Stimulated activated CD4-positive, alpha-beta T cell treated with anti-CD3 and anti-CD28 coated beads, Interleukin-4, amount 100 ng/mL, for 24 hours (primary cell): ENCODE results near the gene LGALS7B.
"Not testable (repeated sequence)": the region's sequence is repeated elsewhere in the genome, so short reads cannot be mapped to it uniquely, and the experiment has no call there.

Experiments used
- DNase-seq: peaks from one replicate; pipeline ENCODE4 v3.0.0-alpha.2; 2020

Gene LGALS7B

DNA sequence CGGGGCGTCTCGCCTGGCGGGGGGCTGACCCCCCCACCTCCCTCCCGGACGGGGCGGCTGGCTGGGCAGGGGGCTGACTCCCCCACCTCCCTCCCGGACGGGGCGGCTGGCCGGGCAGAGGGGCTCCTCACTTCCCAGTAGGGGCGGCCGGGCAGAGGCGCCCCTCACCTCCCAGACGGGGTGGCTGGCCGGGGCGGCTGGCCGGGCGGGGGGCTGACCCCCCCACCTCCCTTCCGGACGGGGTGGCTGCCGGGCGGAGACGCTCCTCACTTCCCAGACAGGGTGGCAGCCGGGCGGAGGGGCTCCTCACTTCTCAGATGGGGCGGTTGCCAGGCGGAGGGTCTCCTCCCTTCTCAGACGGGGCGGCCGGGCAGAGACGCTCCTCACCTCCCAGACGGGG is 8.8 kb downstream of the LGALS7B start:
- DNase-seq: not testable (repeated sequence)

DNA sequence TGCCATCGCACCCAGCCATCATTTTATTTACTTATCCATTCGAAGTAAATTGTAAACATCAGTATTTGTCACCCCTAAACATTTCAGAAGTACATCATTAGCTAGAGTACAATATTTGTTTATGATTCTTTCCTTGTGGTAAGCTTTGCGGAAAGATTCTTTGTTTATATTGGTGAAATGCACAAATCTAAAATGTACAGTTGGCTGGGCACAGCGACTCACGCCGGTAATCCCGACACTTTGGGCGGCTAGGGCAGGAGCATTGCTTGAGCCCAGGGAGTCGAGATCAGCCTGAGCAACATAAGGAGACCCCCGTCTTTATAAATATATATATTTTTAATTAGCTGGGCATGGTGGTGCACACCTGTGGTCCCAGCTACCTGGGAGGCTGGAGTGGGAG is 10.1 kb downstream of the LGALS7B start:
- no peak for DNase-seq

DNA sequence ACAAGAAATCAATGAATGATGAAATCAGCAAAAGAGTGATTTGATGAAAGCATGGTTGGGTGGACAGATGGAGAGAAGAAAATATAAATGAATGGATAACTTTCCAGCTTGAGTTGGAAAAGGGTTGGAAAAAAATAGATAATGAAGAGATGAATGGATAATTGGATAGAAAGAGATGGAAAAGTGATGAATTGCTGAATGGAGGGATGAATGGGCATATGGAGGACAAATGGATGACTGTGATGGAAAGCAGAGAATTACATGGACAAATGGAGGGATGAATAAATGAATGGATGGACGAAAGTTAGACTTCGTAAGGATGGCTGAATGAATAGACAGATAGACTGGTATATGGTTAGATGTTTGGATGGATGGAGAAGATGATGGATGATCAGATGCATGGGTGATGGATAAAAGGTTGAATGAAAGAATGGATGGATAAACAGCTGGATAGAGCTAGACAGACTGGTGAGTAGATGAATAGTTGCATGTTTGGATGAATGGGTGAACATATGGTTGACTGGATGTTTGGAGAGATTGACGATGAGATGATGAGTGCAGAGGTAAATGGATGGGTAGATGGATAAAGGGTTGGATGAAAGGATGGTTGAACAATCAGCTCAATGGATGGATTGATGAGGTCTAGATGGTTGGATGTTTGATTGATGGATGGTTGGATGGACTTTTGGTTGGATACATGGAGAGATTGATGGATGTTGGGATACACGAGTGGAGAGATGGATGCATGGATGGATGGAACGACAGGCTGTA is 11.8 kb downstream of the LGALS7B start:
- DNase-seq: no peak

DNA sequence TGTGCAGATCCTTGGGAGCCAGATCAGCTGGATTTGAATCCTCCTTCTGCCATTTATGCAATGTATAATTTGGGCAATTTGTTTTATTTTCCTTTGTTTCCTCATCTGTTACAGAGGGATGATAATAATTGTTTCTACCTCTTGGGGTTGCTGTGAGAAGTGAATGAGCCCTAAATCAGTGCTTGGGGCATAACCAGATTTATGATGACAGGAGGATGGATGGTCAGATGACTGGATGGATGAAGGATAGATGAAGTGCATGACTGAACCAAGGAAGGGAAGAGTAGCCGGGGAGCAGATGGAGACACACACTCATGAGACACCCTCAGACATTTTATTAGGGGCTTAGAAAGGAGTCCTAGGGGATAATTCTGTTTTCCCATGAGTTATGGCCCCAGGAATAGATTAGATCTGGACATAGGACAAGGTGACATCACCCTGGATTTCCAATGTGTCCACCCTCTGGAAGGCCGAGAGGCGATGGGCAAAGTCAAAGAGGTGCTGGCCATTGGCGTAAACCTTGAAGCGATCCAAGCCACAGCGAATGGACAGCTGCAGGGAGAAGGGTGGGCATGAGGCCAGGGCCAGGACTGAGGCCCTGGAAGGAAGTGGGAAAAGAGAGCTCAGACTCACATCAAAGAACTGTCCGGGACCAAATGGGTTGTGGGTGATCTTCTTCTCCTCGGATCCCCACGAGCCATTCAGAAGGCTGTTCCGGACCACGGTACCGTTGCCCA is 12.5 kb downstream of the LGALS7B start:
- no peak for DNase-seq

DNA sequence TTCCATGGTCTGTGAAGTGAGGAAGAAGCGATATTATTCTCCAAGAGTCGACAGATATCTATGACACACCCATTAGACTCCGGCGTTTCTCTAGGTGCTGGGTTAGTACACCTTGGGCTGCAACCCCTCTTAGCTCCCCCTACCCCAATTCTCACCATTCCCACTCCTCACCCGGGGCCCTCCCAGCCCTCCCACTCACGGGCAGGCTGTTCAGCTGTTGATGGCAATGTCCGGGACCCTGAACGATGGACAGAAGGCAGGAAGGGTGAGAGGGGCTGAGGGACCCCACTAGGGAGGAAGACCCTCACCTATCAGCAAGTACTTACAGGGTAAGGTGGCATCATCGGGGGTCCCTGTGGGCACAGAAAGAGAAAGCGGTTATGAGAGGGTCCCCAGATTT is 14.5 kb downstream of the LGALS7B start:
- DNase-seq: no peak

DNA sequence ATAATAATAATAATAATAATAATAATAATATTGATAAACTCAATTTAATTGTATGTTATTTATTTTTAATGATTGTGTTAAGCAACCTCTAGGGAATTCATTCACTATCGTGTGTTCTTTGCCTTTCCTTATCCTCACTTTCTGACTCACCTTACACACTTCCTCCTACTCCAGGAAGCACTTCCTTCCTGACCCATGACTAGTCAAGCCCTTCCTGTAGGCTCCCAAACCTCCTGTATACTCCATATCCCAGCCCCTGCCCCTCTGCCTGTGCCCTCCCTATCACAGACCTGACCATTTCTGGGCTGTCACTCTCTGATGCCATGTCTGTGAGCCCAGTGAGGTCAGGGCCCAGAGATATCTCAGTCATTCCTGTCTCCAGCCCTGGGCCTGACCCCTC is 16.2 kb downstream of the LGALS7B start:
- no peak for DNase-seq

DNA sequence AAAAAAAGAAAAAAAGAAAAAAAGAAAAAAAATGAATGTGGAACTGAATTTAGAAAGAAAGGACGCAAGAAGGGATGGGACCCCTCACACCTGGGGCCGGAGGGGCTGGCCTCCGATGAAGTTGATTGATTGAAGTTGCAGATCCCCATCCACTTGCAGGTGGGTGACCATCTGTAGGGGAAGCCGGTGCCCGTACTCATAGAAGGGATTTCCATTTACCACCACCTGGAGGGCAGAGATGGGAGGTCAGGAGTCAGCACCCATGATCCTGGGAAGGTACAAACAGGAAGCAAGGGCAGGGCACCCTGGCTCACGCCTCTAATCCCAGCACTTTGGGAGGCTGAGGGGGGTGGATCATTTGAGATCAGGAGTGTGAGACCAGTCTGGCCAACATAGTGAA is 17.4 kb downstream of the LGALS7B start:
- no peak for DNase-seq

DNA sequence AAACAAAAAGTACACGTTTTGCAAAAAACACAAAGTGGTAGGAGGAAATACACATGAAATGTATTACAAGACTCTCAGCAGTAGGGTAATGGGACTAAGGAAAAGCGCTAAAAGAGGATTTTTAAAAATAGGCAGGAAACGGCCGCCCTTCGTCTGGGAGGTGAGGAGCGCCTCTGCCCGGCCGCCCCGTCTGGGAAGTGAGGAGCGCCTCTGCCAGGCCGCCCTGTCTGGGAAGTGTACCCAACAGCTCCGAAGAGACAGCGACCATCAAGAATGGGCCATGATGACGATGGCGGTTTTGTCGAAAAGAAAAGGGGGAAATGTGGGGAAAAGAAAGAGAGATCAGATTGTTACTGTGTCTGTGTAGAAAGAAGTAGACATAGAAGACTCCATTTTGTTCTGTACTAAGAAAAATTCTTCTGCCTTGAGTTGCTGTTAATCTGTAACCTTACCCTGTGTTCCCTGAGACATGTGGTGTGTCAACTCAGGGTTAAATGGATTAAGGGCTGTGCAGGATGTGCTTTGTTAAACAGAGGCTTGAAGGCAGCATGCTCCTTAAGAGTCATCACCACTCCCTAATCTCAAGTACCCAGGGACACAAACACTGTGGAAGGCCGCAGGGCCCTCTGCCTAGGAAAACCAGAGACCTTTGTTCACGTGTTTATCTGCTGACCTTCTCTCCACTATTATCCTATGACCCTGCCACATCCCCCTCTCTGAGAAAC is 18.5 kb downstream of the LGALS7B start:
- DNase-seq: not testable (repeated sequence)

DNA sequence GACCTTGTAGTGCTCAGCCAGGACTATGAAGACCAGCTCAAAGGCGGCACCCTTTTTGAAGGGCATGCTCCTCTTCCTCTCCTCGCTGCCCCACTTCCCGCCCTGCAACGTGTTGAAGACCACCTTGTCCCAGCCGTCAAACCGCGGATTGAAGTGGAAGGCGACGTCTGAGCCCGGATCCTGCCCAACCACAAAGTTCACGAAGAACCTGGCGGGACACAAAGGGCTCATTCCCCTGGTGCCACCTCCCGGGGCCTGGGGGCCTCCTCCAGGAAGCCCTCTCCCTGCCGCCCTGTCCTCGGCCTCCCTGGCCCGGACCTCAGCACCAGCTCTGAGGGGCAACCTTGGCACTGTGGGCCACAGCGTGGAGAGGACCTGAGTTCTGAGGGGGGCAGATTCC is 19.7 kb downstream of the LGALS7B start:
- DNase-seq: no peak

DNA sequence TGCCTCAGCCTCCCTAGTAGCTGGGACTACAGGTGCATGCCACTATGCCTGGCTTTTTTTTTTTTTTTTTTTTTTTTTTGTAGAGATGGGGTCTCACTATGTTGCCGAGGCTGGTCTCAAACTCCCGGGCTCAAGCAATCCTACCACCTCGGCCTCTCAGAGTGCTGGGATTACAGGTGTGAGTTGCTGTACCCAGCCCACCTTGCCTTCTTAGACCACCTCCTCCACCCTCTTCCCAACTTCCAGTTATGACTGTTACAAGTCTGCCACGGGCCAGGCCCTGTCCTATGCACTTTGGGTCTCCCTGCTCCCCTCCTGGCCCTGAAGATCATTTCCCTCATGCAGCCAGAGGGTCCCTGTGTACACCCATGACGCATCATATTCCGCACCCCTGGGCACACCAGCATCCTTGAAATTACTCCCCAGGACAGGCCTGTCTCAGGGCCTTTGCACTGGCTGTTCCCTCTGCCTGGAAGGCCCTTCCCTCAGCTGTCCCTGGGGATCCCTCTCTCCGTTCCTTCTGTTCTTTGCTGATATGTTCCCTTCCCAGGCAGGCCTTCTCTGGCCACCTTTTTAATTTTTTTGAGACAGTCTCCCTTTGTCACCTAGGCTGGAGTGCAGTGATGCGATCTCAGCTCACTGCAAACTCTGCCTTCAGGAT is 20.7 kb downstream of the LGALS7B start:
- no peak for DNase-seq

DNA sequence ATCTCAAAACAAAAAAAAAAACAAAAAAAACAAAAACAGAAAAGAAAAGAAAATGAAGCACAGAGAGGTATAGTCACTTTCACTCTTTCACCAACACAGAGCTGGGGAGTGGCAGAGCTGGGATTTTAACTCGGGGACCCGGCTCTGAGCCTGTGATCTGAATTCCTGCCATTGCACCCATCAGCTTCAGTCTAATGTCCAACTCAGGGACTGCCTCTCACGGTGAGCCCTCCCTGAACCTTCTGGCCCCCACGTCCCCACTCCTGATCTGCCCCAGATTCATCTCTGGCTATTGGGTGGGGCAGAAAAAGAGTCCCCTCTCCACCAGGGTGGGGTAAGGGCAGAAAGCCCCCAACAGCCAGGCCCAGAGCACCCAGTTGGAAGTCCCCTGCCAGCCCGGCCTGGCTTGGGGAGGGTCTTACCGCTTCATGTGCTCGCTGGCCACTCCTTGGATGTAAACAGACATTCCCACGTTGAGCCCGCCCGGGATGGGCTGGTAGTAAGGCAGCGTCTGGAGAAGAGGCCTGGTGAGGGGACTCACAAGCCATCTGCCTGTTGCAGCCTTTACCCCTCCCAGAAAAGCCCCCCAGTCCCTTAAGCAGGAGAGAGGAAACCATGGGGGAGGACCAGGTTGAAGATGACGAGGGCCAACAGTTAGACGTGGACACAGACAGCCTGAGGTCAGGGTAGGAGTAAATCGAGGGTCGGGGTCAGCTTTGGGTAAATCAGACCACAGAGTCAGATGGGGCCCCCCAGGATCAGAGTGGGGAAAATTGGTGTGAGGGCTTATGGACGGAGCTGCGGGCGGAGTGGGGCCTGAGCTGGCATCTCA is 23.2 kb downstream of the LGALS7B start:
- no peak for DNase-seq

DNA sequence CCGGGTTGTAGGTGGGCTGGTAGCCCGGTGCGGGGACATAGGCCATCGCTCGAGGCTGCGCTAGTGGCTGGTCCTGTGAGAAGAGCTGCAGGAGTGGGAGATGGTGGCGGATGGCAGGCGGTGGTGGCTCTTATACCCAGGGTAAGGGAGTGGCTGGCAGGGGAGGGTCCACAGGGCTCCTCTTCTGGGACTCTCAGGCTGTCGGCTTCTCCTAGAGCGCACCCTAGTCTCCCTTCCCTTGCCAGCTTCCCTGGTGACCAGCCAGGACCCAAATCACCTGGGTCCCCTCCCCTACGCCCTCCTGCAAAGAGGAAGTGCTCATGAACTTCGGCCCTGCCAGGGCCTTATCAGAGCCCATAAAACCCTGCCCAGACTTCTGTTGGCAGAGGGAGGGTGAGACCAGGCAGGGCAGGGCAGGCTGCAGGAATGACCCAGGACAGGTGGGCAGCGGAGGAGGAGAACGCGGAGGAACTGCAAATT is 23.9 kb downstream of the LGALS7B start, which contains the start of gene LGALS4:
Gene LGALS4 (minus strand): TSS at position 105 of the 480 bp plus-strand sequence. CDS start 59 bp downstream, at position 46.
- no peak for DNase-seq

DNA sequence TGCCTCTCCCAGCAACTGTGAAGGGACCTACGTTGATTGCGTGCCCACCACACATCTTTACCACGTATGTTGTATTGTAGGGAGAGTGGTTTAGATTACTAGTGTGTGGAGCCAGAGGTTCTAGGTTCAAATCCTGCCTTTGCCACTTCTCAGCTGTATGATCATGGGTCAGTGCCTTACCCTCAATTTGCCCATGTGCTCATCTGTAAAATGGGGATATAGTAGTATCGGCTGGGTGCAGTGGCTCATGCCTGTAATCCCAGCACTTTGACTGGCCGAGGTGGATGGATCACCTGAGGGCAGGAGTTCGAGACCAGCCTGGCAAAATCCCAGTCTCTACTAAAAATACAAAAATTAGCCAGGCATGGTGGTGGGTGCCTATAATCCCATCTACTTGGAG is 24.3 kb downstream of the LGALS7B start:
- no peak for DNase-seq

DNA sequence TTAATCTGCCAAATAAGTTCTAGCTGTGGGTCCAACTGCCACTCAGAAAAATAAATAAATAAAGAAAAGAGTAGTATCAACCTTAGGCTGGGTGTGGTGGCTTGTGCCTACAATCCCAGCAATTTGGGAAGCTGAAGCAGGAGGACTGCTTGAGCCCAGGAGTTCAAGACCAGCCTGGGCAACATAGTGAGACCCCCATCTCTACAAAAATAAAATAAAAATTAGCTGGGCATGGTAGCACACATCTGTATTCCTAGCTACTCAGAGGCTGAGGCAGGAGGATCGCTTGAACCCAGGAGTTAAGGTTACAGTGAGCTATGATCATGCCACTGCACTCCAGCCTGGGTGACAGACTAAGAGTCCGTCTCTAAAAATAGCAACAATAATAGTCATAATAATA is 24.9 kb downstream of the LGALS7B start:
- DNase-seq: not testable (repeated sequence)

DNA sequence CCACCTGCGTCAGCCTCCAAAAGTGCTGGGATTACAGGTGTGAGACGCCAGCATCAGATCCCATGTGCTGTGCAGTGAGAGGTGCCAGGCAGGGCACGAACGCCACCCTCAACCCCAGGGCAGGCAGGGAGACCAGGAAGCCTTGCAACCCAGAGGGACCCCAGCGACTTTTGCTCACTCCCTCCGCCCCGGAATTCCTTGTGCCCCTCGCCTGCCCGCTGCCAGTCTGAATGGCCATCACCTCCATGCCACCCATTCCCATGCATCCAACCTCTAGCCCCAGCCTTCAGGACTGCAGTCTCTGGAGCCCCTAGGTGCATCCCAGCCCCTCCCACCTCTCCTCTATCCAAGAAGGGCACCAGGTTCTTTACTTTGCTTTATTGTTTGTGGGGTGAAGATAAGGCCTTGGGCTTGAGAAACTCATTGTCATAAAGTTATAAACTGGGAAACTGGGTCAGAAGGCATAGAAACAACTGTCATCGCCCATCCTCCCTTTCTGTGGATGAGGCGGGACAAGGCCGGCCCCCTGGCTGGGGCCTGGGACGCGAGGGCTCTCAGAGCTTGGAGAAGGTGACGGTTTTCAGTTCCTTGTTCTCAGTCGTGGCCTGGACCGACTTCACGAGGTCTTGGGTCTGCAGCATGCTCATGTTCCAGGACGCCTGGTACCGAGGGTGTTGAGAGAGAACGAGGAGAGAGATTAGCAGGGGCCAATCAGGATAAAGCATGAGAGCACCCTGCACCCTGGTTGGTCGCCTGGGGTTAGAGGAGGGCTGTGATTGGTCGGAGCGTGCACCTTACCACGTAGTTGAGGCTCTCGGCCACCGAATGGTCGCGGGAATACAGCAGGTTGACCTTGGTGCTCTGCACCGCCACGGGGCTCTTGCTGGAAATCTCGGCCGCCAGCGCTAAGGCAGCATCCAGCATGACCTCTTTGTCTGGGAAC is 26.3 kb downstream of the LGALS7B start:
- no peak for DNase-seq

DNA sequence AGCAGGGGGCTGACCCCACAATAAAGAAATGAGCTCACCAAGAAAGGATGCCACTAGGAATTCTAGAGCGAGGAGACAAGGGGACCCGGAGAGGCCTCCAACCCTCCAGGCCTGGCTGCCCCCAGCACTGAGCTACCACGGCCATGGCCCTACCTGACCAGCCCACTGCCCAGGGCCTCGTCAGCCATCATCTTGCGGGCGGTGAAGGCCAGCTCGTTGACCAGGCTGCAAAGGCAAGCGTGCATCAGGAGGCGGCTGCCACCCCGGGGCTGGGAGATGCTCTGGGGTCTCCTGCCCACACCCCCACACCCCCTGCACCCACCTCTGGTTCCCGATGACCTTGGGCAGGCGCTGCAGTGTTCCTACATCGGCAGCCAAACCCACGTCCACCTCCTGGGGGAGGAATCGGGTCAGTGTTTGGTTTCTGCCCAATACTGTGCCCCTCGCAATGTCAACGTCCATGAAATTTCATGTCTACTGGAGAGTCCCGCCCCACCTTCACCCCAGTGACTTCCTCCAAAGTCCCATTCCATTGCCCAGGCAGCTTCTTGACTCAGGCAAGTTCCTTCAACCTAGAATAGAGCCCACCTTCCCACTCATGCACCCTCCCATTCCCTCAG is 27.2 kb downstream of the LGALS7B start:
- DNase-seq: no peak

DNA sequence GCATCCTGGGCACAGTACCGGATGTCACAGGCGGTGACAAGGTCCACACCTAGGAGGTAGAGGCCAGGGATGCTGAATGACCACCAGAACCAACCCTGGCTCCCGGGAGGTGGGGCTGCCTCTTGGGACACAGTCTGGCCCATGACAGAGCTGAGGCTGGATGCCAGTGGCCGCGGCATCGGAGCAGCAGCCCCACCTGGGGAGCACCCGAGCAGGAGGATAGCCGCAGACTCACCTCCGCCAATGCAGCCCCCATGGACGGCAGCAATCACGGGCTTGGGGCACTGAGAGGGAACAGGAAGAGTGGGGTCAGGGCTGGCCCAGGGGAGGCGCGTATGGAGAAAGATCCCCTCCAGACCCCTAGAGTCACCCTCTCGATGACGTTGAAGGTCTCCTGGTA is 28.1 kb downstream of the LGALS7B start:
- no peak for DNase-seq

DNA sequence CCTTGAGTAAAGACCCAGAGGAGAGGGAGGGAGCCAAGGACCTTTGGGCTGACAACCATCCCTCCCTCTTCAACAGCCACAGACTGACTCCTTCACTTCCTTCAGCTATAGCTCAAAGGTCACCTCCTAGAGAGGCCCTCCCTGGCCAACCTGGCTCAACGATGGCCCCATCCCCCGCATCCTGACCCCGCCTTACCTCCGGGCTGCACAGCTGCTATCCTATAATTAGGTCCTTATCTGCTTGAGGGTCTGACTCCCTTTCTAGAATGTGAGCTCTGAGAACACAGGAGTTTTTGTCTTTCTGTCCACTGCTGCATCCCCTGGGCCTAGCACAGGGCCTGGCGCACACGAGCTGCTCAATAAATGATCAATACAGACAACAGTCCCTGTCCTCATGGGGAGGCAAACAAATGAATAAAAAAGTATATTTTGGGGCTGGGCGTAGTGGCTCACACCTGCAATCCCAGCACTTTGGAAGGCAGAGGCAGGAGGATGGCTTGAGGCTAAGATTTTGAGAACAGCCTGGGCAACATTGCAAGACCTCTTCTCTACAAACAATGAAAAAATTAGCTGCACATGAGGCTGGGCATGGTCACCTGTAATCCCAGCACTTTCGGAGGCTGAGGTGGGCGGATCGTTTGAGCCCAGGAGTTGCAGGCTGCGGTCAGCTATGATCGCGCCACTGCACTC is 30.4 kb downstream of the LGALS7B start:
- no peak for DNase-seq

DNA sequence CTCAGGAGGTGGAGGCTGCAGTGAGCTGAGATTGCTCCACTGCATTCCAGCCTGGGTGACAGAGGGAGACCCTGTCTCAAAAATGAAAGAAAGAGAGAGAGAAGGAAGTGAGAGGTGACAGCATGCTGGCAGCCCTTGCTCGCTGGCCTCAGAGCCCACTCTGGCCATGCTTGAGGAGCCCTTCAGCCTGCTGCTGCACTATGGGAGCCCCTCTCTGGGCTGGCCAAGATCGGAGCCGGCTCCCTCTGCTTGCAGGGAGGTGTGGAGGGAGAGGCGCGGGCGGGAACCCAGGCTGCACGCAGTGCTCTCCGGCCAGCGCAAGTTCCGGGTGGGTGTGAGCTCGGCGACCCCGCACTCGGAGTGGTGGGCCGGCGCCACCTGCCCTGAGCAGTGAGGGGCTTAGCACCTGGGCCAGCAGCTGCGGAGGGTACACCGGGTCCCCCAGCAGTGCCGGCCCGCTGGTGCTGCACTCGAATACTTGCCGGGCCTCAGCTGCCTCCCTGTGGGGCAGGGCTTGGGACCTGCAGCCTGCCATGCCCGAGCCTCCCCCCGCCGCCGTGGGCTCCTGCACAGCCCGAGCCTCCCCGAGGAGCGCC is 32.3 kb downstream of the LGALS7B start:
- DNase-seq: not testable (repeated sequence)
